NCI-H69 (cell line): ENCODE measurements around the gene EXOC4.

Source experiments
- DNase-seq: peaks from one replicate; lab custom pipeline; 2025; lab: John Stamatoyannopoulos, UW

Gene EXOC4

DNA sequence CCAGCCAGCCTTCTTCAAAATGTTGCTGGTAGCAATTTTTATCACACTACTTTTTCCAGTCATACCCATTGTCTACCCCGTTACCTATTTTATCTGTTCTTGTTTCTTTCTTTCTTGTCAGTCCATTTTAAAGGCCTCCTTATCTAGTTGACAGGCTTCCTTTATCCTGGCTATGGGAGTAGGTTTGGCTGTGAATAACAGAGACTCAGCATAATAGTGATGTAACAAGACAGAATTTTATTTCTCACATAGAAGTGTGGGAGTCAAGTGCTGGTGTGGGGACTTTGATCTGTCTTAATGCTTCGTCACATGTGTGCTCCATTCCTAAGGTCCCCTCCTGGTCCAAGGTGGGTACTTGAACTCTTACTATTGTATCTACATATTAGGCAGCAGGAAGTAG, 283.6 kb downstream of the EXOC4 start:
- no peak for DNase-seq

GRCh38 chr7:133539016-133539415, 286.1 kb downstream of the EXOC4 start:
- no peak for DNase-seq

- no peak for DNase-seq
Measured at GRCh38 chr7:133540096-133540860, 287.4 kb downstream of the EXOC4 start.

- DNase-seq: no peak
Measured at GRCh38 chr7:133542209-133542780, 289.4 kb downstream of the EXOC4 start.

DNA sequence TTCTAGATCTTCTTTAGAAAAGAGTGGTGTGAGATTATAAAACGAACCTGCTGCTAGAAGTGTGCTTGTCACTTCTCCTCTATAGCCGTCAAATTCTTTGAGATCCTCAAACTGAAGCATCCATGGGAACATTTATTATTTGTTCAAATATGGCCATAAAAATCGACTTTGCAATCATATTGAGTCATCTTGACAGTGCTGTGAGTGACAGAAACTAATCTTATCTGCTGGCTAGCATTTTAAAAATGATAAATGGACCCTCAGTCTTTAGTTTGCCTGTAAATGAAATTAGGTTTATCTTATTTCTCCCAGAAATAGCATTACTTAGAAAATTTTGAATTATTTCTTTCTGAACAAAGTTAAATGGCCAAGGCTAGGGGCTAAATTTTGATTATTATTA, 290.8 kb downstream of the EXOC4 start:
- DNase-seq: no peak

DNA sequence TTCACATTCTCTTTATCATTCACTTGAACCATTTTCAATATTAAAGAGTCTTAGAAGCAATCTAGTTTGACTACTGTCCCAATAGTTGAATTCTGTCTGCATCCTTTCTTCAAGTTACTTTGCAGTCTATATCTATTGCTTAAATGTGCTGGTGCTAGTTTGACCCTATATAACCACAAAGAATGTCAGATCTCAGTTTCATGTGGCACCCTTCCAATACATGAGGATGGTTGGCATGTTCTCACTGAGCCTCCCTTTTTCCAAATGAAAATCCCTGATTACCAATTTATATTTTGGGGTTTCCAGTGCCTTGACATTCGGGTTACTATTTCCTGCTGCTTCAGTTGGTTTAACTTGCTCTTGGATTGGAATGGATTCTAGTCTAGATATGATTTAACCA, 292.7 kb downstream of the EXOC4 start:
- DNase-seq: no peak

GRCh38 chr7:133547981-133548380, 295.1 kb downstream of the EXOC4 start:
- no peak for DNase-seq

- no peak for DNase-seq
Measured at GRCh38 chr7:133549633-133550032, 296.8 kb downstream of the EXOC4 start.

DNA sequence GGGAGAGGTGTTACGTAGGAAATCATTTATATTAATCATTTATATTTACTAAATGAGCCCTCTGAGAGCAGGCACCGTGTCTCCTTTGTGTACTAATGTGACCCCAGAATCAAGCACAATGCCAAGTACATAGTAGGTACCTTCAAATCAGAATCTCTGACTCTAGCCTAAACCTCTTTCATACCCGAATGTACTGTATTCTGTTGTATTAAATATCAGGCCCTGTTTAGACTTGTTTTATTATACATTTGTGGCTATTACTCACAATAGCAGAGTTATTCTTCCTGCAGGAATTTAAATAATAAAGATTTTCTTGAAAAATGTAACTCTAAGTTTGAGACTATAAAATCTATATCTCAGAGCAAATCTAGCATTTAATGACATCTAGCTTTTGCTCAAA, 297.3 kb downstream of the EXOC4 start:
- DNase-seq: no peak

- DNase-seq: no peak
Measured at GRCh38 chr7:133550811-133551210, 297.9 kb downstream of the EXOC4 start.

GRCh38 chr7:133551466-133551865, 298.6 kb downstream of the EXOC4 start:
- peak; percentile 73 for DNase-seq

GRCh38 chr7:133552079-133552478, 299.2 kb downstream of the EXOC4 start:
- no peak for DNase-seq

DNA sequence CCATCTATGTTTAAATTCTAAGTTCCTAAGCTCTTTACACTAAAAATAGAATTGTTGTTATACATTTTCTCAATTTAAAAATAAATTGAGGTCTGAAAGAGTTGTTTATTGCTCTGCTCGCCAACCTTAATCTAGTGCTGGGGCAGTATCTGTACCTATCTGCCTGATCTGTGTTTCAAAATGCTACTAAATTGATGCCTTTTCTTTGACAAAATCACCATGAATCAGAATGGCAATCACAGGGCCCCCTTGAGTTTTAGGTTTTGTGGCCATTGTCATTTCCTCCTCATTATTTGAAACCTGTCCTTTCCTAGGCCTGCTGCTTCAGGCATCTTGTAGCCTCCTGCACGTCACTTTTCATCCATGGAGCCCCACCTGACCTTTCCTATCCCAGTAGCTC, 301.5 kb downstream of the EXOC4 start:
- no peak for DNase-seq

DNA sequence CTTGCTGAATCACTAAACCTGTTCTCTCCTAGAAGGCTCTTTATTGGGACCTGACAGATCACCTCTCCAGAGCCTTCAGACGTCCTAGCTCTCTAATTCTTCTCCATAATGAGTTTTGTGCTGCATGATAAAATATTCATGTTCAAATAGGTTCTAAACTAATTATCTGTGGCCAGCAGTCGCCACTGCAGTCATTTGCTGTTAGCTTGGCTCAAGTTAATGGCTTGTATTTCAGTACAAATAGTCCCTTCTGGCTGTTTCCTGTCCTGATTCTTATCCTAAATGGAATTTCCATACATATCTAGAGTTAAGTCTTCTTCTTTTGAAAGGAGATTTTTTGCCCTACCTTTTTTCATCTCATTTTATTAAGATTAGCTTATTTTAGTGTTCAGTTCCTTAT, 303.2 kb downstream of the EXOC4 start:
- peak; percentile 52 for DNase-seq

GRCh38 chr7:133556553-133556952, 303.7 kb downstream of the EXOC4 start:
- no peak for DNase-seq

GRCh38 chr7:133560900-133561299, 308.0 kb downstream of the EXOC4 start:
- DNase-seq: no peak

DNA sequence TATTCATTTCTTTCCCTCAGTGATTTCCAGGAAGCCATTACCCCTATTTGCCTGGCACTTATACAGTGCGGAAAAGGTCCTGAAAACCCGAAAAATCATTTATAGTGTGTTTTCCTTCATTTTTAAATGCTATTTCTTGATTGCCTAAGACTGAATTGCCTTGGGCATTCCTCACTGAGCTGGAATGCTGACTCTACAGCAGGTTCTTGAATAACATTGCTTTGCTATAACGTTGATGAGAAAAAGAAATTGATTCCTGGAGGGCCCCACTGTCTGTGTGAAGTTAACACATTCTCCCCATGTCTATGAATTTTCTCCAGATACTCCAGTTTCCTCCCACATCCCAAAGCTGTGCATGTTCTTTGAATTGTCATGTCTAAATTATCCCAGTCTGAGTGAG, 308.5 kb downstream of the EXOC4 start:
- no peak for DNase-seq

GRCh38 chr7:133562621-133563020, 309.7 kb downstream of the EXOC4 start:
- no peak for DNase-seq

- no peak for DNase-seq
Measured at GRCh38 chr7:133563251-133563650, 310.4 kb downstream of the EXOC4 start.

DNA sequence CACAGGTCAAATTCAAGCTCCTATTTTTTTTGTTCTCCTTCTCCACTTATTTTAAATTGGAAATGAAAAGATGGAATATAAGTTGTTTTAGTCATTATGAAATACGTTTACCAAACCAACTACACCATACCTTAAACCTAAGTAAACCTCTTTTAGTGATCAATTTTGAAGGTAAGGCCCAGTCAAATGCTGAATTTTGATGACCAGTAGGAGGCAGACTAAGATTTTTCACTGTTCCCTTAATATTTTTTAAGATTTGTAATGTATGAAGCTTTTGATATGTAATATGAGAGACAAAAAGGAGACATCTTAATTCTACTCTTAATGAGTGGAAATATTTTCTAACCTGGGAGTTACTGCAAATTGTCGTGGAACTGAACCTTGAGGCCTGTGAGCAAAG, 311.6 kb downstream of the EXOC4 start:
- no peak for DNase-seq

- no peak for DNase-seq
Measured at GRCh38 chr7:133568544-133568943, 315.7 kb downstream of the EXOC4 start.

- no peak for DNase-seq
Measured at GRCh38 chr7:133570321-133570720, 317.4 kb downstream of the EXOC4 start.

DNA sequence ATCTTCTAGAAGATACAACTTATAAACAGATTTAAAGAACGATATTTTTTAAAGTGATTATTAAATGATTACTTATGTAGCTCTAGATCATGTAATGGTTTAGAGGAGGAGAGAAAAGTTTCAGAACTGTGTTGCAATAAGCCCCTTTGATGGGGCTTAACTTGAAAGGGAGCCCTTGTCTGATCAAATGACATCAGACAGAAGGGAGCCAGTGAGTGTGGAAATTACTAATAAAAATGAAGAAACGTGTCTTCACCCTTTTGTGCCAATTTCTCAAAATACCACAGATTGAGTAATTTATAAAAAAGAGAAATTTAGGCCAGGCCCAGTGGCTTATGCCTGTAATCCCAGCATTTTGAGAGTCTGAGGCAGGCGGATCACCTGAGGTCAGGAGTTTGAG, 318.2 kb downstream of the EXOC4 start:
- DNase-seq: no peak

GRCh38 chr7:133572087-133572486, 319.2 kb downstream of the EXOC4 start:
- no peak for DNase-seq
